Measurements from ENCODE around the gene AFAP1. TPM values are rescaled to one million over a fixed set of nuclear protein-coding genes. Genes with fewer than 3 reads are reported as not detected.

Gene AFAP1
- polyA plus RNA-seq, 1 experiment: 61.7 TPM

GRCh38 chr4:7771056-7771455, 168.6 kb downstream of the AFAP1 start:
- DNase-seq (ENCODE audit: low read depth, low spot score): no peak
- ChIA-PET CTCF (interaction anchor here (0.6 to 1.9 kb wide), 8 partner anchors 10 to 217 kb away, joined by 3 to 10 read pairs (median 4); no protein-coding TSS in a partner anchor), POLR2A (no interaction called here)
- Histone ChIP-seq H3K27ac (ENCODE audit: low read depth, low read length) (no peak overlapping the region), H3K27me3 (ENCODE audit: control insufficient read depth, insufficient read depth, low read length) (no peaks in the 10 kb centered on the region), H3K9me3 (ENCODE audit: control insufficient read depth, insufficient read depth, low read length) (no peaks in the 10 kb centered on the region), H3K4me3 (ENCODE audit: low read depth, low read length) (no peak overlapping the region)
- TF ChIP-seq CTCF (IDR thresholded peaks at IDR 0.05; ENCODE audit: low read depth, low read length): no peak

- Histone ChIP-seq H3K27me3 (ENCODE audit: control insufficient read depth, insufficient read depth, low read length) (no peaks in the 10 kb centered on the region), H3K9me3 (ENCODE audit: control insufficient read depth, insufficient read depth, low read length) (no peaks in the 10 kb centered on the region), H3K4me3 (ENCODE audit: low read depth, low read length) (no peak overlapping the region), H3K27ac (ENCODE audit: low read depth, low read length) (peak overlapping the region; percentile 11)
- ChIA-PET CTCF (interaction anchor here (0.6 to 1.9 kb wide), 9 partner anchors 9 to 218 kb away, joined by 3 to 10 read pairs (median 4); no protein-coding TSS in a partner anchor), POLR2A (no interaction called here)
- DNase-seq (ENCODE audit: low read depth, low spot score): no peak
- peak; percentile 67 for TF ChIP-seq CTCF (IDR thresholded peaks at IDR 0.05; ENCODE audit: low read depth, low read length)
Observed at GRCh38 chr4:7770224-7771050, 169.2 kb downstream of the AFAP1 start.

GRCh38 chr4:7769396-7770223, 170.1 kb downstream of the AFAP1 start:
- no peak overlapping the region for H3K4me3 ChIP-seq (ENCODE audit: low read depth, low read length)
- TF ChIP-seq CTCF (IDR thresholded peaks at IDR 0.05; ENCODE audit: low read depth, low read length): no peak
- DNase-seq (ENCODE audit: low read depth, low spot score): no peak
- ChIA-PET CTCF (interaction anchor here (0.6 to 1.9 kb wide), 6 partner anchors 8 to 219 kb away, joined by 3 to 10 read pairs (median 4); no protein-coding TSS in a partner anchor), POLR2A (no interaction called here)
- H3K27me3 ChIP-seq (ENCODE audit: control insufficient read depth, insufficient read depth, low read length): no peaks in the 10 kb centered on the region
- no peak overlapping the region for H3K27ac ChIP-seq (ENCODE audit: low read depth, low read length)
- no peaks in the 10 kb centered on the region for H3K9me3 ChIP-seq (ENCODE audit: control insufficient read depth, insufficient read depth, low read length)

- ChIA-PET POLR2A (no interaction called here), CTCF (interaction anchor here (0.6 to 1.2 kb wide), 2 partner anchors 34 to 404 kb away, joined by 3 to 9 read pairs; no protein-coding TSS in a partner anchor)
- TF ChIP-seq CTCF (IDR thresholded peaks at IDR 0.05; ENCODE audit: low read depth, low read length): no peak
- Histone ChIP-seq H3K4me3 (ENCODE audit: low read depth, low read length) (no peak overlapping the region), H3K27ac (ENCODE audit: low read depth, low read length) (no peak overlapping the region), H3K27me3 (ENCODE audit: control insufficient read depth, insufficient read depth, low read length) (no peaks in the 10 kb centered on the region), H3K9me3 (ENCODE audit: control insufficient read depth, insufficient read depth, low read length) (no peaks in the 10 kb centered on the region)
- DNase-seq (ENCODE audit: low read depth, low spot score): no peak
Observed at GRCh38 chr4:7768736-7769135, 170.9 kb downstream of the AFAP1 start.

All from AG04450 (cell line).